DND-41 (cell line): ENCODE data around the gene CYP2S1.

Experiments used
- ATAC-seq: fragments of 200-7000 bp; cut with Tn5 transposase; 3 replicates; pipeline ENCODE4 v1.9.1; 2021; ENCODE audit warnings: low read depth; ENCODE audit not compliant: insufficient read depth
- DNase-seq: peaks from one replicate; pipeline ENCODE4 v3.0.0-alpha.2; 2020
- H2AFZ ChIP-seq: 2 replicates; pipeline ENCODE4 v1.6.0; 2012; ENCODE audit warnings: low read depth, low read length
- H3K27ac ChIP-seq: 2 replicates; pipeline ENCODE4 v1.5.1; 2012; ENCODE audit warnings: low read length, inconsistent platforms
- H3K27me3 ChIP-seq: fragments of 200-600 bp; sonication (generic); 2 replicates; pipeline ENCODE4 v1.6.0; 2012; ENCODE audit warnings: low read length, mild to moderate bottlenecking, inconsistent platforms; ENCODE audit not compliant: insufficient read depth, poor library complexity
- H3K36me3 ChIP-seq: 2 replicates; pipeline ENCODE4 v1.5.1; 2012; ENCODE audit warnings: low read length, inconsistent platforms; ENCODE audit not compliant: insufficient read depth
- H3K4me1 ChIP-seq: 2 replicates; pipeline ENCODE4 v1.5.1; 2012; ENCODE audit warnings: mild to moderate bottlenecking, low read length; ENCODE audit not compliant: insufficient read depth
- H3K4me2 ChIP-seq: 2 replicates; pipeline ENCODE4 v1.6.0; 2012; ENCODE audit warnings: mild to moderate bottlenecking, moderate library complexity, low read length, inconsistent platforms; ENCODE audit not compliant: insufficient read depth
- H3K4me3 ChIP-seq, 2 experiments: fragments of 200-600 bp in 1 of 2; shearing (Covaris generic) in 1 of 2; 2 replicates each; pipeline ENCODE4 v1.5.1; 2012 to 2016; ENCODE audit warnings: inconsistent platforms in 2 of 2, low read length in 2 of 2, mild to moderate bottlenecking in 2 of 2, low read depth in 1 of 2, moderate library complexity in 1 of 2
- H3K79me2 ChIP-seq: 2 replicates; pipeline ENCODE4 v1.6.0; 2012; ENCODE audit warnings: low read length, inconsistent platforms; ENCODE audit not compliant: insufficient read depth
- H3K9ac ChIP-seq: 2 replicates; pipeline ENCODE4 v1.6.0; 2012; ENCODE audit warnings: low read depth, mild to moderate bottlenecking, inconsistent platforms, low read length, moderate library complexity
- H3K9me3 ChIP-seq: 2 replicates; pipeline ENCODE4 v1.5.1; 2012; ENCODE audit warnings: low read length, moderate library complexity, mild to moderate bottlenecking, inconsistent platforms; ENCODE audit not compliant: insufficient read depth, severe bottlenecking
- H4K20me1 ChIP-seq: 2 replicates; pipeline ENCODE4 v1.6.0; 2012; ENCODE audit warnings: low read length; ENCODE audit not compliant: insufficient read depth
- CTCF ChIP-seq: IDR thresholded peaks from 2 replicates; pipeline ENCODE4 v1.5.1; 2012; ENCODE audit warnings: borderline replicate concordance, low read length, moderate library complexity, mild to moderate bottlenecking; ENCODE audit not compliant: poor library complexity, severe bottlenecking; ENCODE audit errors: extremely low read depth
- EZH2 ChIP-seq: IDR thresholded peaks from 3 replicates; pipeline ENCODE4 v1.6.1; 2012; ENCODE audit warnings: borderline replicate concordance, low read depth, mild to moderate bottlenecking, moderate library complexity, low read length, inconsistent platforms; ENCODE audit not compliant: severe bottlenecking

Gene CYP2S1

GRCh38 chr19:41241859-41242258 is 48.8 kb downstream of the CYP2S1 start:
- Histone ChIP-seq H3K4me3 (no peak overlapping the region), H3K27me3 (no peaks in the 10 kb centered on the region), H3K4me2 (no peak overlapping the region), H3K4me1 (no peaks in the 10 kb centered on the region), H2AFZ (no peak overlapping the region), H3K27ac (no peak overlapping the region), H4K20me1 (no peaks in the 10 kb centered on the region), H3K36me3 (no peaks in the 10 kb centered on the region), H3K9me3 (no peaks in the 10 kb centered on the region), H3K79me2 (no peaks in the 10 kb centered on the region), H3K9ac (no peak overlapping the region)
- DNase-seq (no peak), ATAC-seq (no peak)
- TF ChIP-seq CTCF (no peak), EZH2 (no peak)

GRCh38 chr19:41244117-41244516 is 51.1 kb downstream of the CYP2S1 start:
- Histone ChIP-seq H3K4me1 (no peaks in the 10 kb centered on the region), H3K36me3 (no peaks in the 10 kb centered on the region), H3K9ac (no peak overlapping the region), H4K20me1 (no peaks in the 10 kb centered on the region), H3K79me2 (no peaks in the 10 kb centered on the region), H3K4me3 (no peak overlapping the region), H3K9me3 (no peaks in the 10 kb centered on the region), H3K27ac (no peak overlapping the region), H3K4me2 (no peak overlapping the region), H3K27me3 (no peaks in the 10 kb centered on the region), H2AFZ (no peak overlapping the region)
- TF ChIP-seq CTCF = no peak
- TF ChIP-seq EZH2 = no peak
- DNase-seq = no peak
- no peak for ATAC-seq

- no peak for TF ChIP-seq CTCF
- TF ChIP-seq EZH2 = no peak
- Histone ChIP-seq H3K27me3 (no peaks in the 10 kb centered on the region), H4K20me1 (no peaks in the 10 kb centered on the region), H3K4me3 (no peak overlapping the region), H3K9me3 (no peaks in the 10 kb centered on the region), H2AFZ (no peak overlapping the region), H3K9ac (no peak overlapping the region), H3K4me2 (no peak overlapping the region), H3K4me1 (no peaks in the 10 kb centered on the region), H3K79me2 (no peaks in the 10 kb centered on the region), H3K27ac (no peak overlapping the region), H3K36me3 (no peaks in the 10 kb centered on the region)
- DNase-seq (no peak), ATAC-seq (no peak)
Measured at GRCh38 chr19:41245843-41246242, 52.8 kb downstream of the CYP2S1 start.

GRCh38 chr19:41248895-41249294 is 55.9 kb downstream of the CYP2S1 start:
- Histone ChIP-seq H3K9me3 (no peaks in the 10 kb centered on the region), H3K27me3 (no peaks in the 10 kb centered on the region), H3K4me2 (no peak overlapping the region), H3K36me3 (no peaks in the 10 kb centered on the region), H3K9ac (no peak overlapping the region), H3K79me2 (no peaks in the 10 kb centered on the region), H2AFZ (no peak overlapping the region), H4K20me1 (no peaks in the 10 kb centered on the region), H3K27ac (no peak overlapping the region), H3K4me1 (no peaks in the 10 kb centered on the region), H3K4me3 (no peak overlapping the region)
- DNase-seq (no peak), ATAC-seq (peak; percentile 64; the same call in 1 of the 3 replicates)
- TF ChIP-seq CTCF (peak; percentile 15), EZH2 (no peak)
